WTC11 (cell line): ENCODE measurements around the gene NT5C3B. TPM values are rescaled to one million over a fixed set of nuclear protein-coding genes. Genes with fewer than 3 reads are reported as not detected.

ENCODE experiments used
- ATAC-seq: fragments of 200-7000 bp; cut with Tn5 transposase; 2 replicates; pipeline ENCODE4 v1.10.0; 2021; ENCODE audit warnings: mild to moderate bottlenecking, moderate library complexity
- CTCF ChIA-PET: fragments of 300-600 bp; sonication (Branson Sonifier 250); formaldehyde crosslinking; loops from one replicate; lab custom pipeline; 2021; ENCODE audit warnings: antibody characterized with exemption; lab: Charles Lee
- POLR2A ChIA-PET: fragments of 350-600 bp; sonication (Branson Sonifier 250); formaldehyde crosslinking; loops from one replicate; lab custom pipeline; 2021; ENCODE audit warnings: antibody characterized with exemption; lab: Charles Lee
- DNase-seq: peaks from one replicate; pipeline ENCODE4 v3.0.0; 2021; ENCODE audit warnings: low spot score
- H3K27ac Mint-ChIP-seq: 2 replicates; pipeline ENCODE4 v1.8.0; 2021; ENCODE audit warnings: mixed read lengths
- H3K27me3 Mint-ChIP-seq: 2 replicates; pipeline ENCODE4 v1.8.0; 2021; ENCODE audit warnings: low read depth, mild to moderate bottlenecking, moderate library complexity, mixed read lengths
- H3K36me3 Mint-ChIP-seq: 2 replicates; pipeline ENCODE4 v1.8.0; 2021; ENCODE audit warnings: mixed read lengths
- H3K4me1 Mint-ChIP-seq: 2 replicates; pipeline ENCODE4 v1.8.0; 2022; ENCODE audit warnings: mixed read lengths
- H3K4me3 Mint-ChIP-seq: 2 replicates; pipeline ENCODE4 v1.8.0; 2021; ENCODE audit warnings: mild to moderate bottlenecking, moderate library complexity, mixed read lengths
- H3K9me3 Mint-ChIP-seq: 2 replicates; pipeline ENCODE4 v1.8.0; 2021; ENCODE audit warnings: mixed read lengths
- ELF4 ChIP-seq: sonication (generic); formaldehyde crosslinking; IDR thresholded peaks from 2 replicates; pipeline ENCODE4 v1.8.1; 2022; ENCODE audit warnings: low read depth, mild to moderate bottlenecking, moderate library complexity, missing genetic modification reagents
- ESRRA ChIP-seq: sonication (generic); formaldehyde crosslinking; IDR thresholded peaks from 2 replicates; pipeline ENCODE4 v1.8.1; 2022; ENCODE audit warnings: mild to moderate bottlenecking, missing genetic modification reagents, borderline replicate concordance
- FOXP1 ChIP-seq: sonication (generic); formaldehyde crosslinking; IDR thresholded peaks from 2 replicates; pipeline ENCODE4 v1.8.0; 2022; ENCODE audit warnings: missing genetic modification reagents, mild to moderate bottlenecking, moderate library complexity, borderline replicate concordance
- GRHL2 ChIP-seq: fragments of 250-450 bp; sonication (Bioruptor Pico); IDR thresholded peaks from 2 replicates; pipeline ENCODE4 v1.8.0; 2022; ENCODE audit warnings: mild to moderate bottlenecking, moderate library complexity; ENCODE audit not compliant: insufficient replicate concordance, severe bottlenecking
- JAZF1 ChIP-seq: fragments of 250-450 bp; sonication (Bioruptor Pico); IDR thresholded peaks from 2 replicates; pipeline ENCODE4 v1.9.0; 2021; ENCODE audit warnings: moderate library complexity, mild to moderate bottlenecking, inconsistent platforms
- MXD4 ChIP-seq: fragments of 250-450 bp; sonication (Bioruptor Pico); IDR thresholded peaks from 2 replicates; pipeline ENCODE4 v1.8.0; 2021; ENCODE audit warnings: mild to moderate bottlenecking, moderate library complexity, borderline replicate concordance
- NR2C2 ChIP-seq: sonication (generic); formaldehyde crosslinking; IDR thresholded peaks from 2 replicates; pipeline ENCODE4 v1.8.0; 2022; ENCODE audit warnings: mild to moderate bottlenecking, missing genetic modification reagents
- NR3C1 ChIP-seq: sonication (generic); formaldehyde crosslinking; conservative IDR thresholded peaks from 2 replicates; pipeline ENCODE4 v1.8.1; 2023; ENCODE audit warnings: low read depth, mild to moderate bottlenecking, missing genetic modification reagents
- OVOL2 ChIP-seq: fragments of 250-450 bp; sonication (Bioruptor Pico); IDR thresholded peaks from 2 replicates; pipeline ENCODE4 v1.9.0; 2021; ENCODE audit warnings: mild to moderate bottlenecking, borderline replicate concordance
- RELA ChIP-seq: sonication (generic); formaldehyde crosslinking; IDR thresholded peaks from 2 replicates; pipeline ENCODE4 v1.8.1; 2022; ENCODE audit warnings: missing genetic modification reagents, mild to moderate bottlenecking, borderline replicate concordance
- SMAD4 ChIP-seq: sonication (generic); formaldehyde crosslinking; IDR thresholded peaks from 2 replicates; pipeline ENCODE4 v1.8.0; 2022; ENCODE audit warnings: mild to moderate bottlenecking, missing genetic modification reagents
- TCF7 ChIP-seq: sonication (generic); formaldehyde crosslinking; IDR thresholded peaks from 2 replicates; pipeline ENCODE4 v1.8.0; 2022; ENCODE audit warnings: mild to moderate bottlenecking, low read depth, missing genetic modification reagents, moderate library complexity
- TEAD1 ChIP-seq: sonication (generic); formaldehyde crosslinking; IDR thresholded peaks from 2 replicates; pipeline ENCODE4 v1.8.0; 2022; ENCODE audit warnings: mild to moderate bottlenecking, missing genetic modification reagents
- ZBTB21 ChIP-seq: sonication (generic); formaldehyde crosslinking; IDR thresholded peaks from 2 replicates; pipeline ENCODE4 v1.8.1; 2023; ENCODE audit warnings: mild to moderate bottlenecking, missing genetic modification reagents, borderline replicate concordance
- ZNF396 ChIP-seq: fragments of 250-450 bp; sonication (Bioruptor Pico); IDR thresholded peaks from 2 replicates; pipeline ENCODE4 v1.8.0; 2021; ENCODE audit warnings: mild to moderate bottlenecking, moderate library complexity, borderline replicate concordance
- total RNA-seq: library from RNA; stranded (reverse); gene quantifications from 3 replicates; pipeline ENCODE4 v1.2.3, GENCODE V29; 2021
- TF ChIP-seq, protein P1 (sequence below): sonication (generic); formaldehyde crosslinking; IDR thresholded peaks from 2 replicates; pipeline ENCODE4 v1.8.1; 2022; ENCODE audit warnings: low read depth, missing genetic modification reagents, borderline replicate concordance
- TF ChIP-seq, protein P2 (sequence below): sonication (generic); formaldehyde crosslinking; IDR thresholded peaks from 2 replicates; pipeline ENCODE4 v1.8.0; 2022; ENCODE audit warnings: mild to moderate bottlenecking, missing genetic modification reagents
- TF ChIP-seq, protein P3 (sequence below): sonication (generic); formaldehyde crosslinking; IDR thresholded peaks from 2 replicates; pipeline ENCODE4 v1.8.1; 2023; ENCODE audit warnings: mild to moderate bottlenecking, moderate library complexity, missing genetic modification reagents
- TF ChIP-seq, protein P4 (sequence below): fragments of 250-450 bp; sonication (Bioruptor Pico); IDR thresholded peaks from 2 replicates; pipeline ENCODE4 v1.8.0; 2021; ENCODE audit warnings: mild to moderate bottlenecking

NT5C3B gene
- total RNA-seq, 1 experiment from 2014 or later, result 58.1 TPM

DNA sequence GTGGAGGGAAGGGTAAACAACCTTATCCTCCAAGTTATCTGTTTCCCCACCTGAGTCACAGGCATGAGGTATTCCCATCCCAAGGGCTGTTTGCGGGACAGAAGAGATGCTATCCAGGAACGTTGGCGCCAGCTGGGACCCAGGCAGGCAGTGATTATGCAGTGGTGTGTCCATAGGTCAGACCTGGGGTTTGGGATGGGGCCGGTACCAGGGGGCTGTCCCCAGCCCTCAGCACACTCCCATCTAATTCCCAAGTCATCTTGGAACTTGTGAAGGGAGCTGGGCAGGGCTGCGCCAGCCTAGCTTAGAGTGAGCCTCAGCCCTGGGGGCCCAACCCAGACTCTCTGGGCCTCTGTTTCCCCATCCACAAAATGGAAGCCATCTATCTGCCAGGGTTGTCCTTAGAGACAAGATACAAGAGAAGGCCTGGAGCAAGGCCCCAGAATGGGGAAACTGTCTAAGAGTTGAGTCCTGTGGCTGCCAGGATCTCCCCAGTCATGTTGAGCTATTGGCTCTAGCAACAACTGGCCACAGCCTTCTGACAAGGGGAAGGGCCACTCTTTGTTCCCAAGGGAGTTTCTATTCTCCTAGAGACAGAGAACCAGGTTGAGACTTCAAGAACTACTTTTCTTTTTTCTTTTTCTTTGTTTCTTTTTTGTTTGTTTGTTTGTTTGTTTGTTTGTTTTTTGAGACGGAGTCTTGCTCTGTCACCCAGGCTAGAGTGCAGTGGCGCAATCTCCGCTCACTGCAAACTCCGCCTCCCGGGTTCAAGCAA is 39.7 kb downstream of the NT5C3B start:
- TF ChIP-seq, protein P1, sequence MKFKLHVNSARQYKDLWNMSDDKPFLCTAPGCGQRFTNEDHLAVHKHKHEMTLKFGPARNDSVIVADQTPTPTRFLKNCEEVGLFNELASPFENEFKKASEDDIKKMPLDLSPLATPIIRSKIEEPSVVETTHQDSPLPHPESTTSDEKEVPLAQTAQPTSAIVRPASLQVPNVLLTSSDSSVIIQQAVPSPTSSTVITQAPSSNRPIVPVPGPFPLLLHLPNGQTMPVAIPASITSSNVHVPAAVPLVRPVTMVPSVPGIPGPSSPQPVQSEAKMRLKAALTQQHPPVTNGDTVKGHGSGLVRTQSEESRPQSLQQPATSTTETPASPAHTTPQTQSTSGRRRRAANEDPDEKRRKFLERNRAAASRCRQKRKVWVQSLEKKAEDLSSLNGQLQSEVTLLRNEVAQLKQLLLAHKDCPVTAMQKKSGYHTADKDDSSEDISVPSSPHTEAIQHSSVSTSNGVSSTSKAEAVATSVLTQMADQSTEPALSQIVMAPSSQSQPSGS (CRISPR knock-in tag), result no peak
- TF ChIP-seq GRHL2 (CRISPR knock-in tag) (no peak), ELF4 (no peak), OVOL2 (CRISPR knock-in tag) (no peak), SMAD4 (no peak), ZBTB21 (no peak), MXD4 (CRISPR knock-in tag) (no peak), ESRRA (CRISPR knock-in tag) (no peak), JAZF1 (CRISPR knock-in tag) (no peak), TEAD1 (CRISPR knock-in tag) (no peak), NR2C2 (CRISPR knock-in tag) (no peak), ZNF396 (CRISPR knock-in tag) (no peak), NR3C1 (CRISPR knock-in tag) (no peak), TCF7 (CRISPR knock-in tag) (no peak), RELA (CRISPR knock-in tag) (no peak), FOXP1 (no peak)
- TF ChIP-seq, protein P2, sequence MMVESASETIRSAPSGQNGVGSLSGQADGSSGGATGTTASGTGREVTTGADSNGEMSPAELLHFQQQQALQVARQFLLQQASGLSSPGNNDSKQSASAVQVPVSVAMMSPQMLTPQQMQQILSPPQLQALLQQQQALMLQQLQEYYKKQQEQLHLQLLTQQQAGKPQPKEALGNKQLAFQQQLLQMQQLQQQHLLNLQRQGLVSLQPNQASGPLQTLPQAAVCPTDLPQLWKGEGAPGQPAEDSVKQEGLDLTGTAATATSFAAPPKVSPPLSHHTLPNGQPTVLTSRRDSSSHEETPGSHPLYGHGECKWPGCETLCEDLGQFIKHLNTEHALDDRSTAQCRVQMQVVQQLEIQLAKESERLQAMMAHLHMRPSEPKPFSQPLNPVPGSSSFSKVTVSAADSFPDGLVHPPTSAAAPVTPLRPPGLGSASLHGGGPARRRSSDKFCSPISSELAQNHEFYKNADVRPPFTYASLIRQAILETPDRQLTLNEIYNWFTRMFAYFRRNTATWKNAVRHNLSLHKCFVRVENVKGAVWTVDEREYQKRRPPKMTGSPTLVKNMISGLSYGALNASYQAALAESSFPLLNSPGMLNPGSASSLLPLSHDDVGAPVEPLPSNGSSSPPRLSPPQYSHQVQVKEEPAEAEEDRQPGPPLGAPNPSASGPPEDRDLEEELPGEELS, result no peak
- TF ChIP-seq, protein P3, sequence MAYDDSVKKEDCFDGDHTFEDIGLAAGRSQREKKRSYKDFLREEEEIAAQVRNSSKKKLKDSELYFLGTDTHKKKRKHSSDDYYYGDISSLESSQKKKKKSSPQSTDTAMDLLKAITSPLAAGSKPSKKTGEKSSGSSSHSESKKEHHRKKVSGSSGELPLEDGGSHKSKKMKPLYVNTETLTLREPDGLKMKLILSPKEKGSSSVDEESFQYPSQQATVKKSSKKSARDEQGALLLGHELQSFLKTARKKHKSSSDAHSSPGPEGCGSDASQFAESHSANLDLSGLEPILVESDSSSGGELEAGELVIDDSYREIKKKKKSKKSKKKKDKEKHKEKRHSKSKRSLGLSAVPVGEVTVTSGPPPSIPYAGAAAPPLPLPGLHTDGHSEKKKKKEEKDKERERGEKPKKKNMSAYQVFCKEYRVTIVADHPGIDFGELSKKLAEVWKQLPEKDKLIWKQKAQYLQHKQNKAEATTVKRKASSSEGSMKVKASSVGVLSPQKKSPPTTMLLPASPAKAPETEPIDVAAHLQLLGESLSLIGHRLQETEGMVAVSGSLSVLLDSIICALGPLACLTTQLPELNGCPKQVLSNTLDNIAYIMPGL (CRISPR knock-in tag), result no peak
- TF ChIP-seq, protein P4, sequence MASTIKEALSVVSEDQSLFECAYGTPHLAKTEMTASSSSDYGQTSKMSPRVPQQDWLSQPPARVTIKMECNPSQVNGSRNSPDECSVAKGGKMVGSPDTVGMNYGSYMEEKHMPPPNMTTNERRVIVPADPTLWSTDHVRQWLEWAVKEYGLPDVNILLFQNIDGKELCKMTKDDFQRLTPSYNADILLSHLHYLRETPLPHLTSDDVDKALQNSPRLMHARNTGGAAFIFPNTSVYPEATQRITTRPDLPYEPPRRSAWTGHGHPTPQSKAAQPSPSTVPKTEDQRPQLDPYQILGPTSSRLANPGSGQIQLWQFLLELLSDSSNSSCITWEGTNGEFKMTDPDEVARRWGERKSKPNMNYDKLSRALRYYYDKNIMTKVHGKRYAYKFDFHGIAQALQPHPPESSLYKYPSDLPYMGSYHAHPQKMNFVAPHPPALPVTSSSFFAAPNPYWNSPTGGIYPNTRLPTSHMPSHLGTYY (CRISPR knock-in tag), result no peak
- Mint-ChIP-seq H3K27me3 (peaks cover 46% of the 10 kb centered on the region), H3K9me3 (no peaks in the 10 kb centered on the region), H3K4me3 (no peak overlapping the region), H3K27ac (no peak overlapping the region), H3K36me3 (no peaks in the 10 kb centered on the region), H3K4me1 (peaks cover 50% of the 10 kb centered on the region)
- ATAC-seq (no peak), DNase-seq (no peak)
- ChIA-PET CTCF (interaction anchor here (0.5 to 10.1 kb wide), 6 partner anchors 10 to 107 kb away, joined by 3 to 252 read pairs (median 4); partner anchors contain the start of genes JUP and P3H4), POLR2A (interaction anchor here (0.9 to 9.9 kb wide), 2 partner anchors 11 to 45 kb away, joined by 7 to 142 read pairs; partner anchors contain the start of gene JUP)
